Measurements from ENCODE around the gene PRRT1B. TPM values are rescaled to one million over a fixed set of nuclear protein-coding genes. Genes with fewer than 3 reads are reported as not detected.

The PRRT1B gene
- total and polyA plus RNA-seq, 4 experiments from 2014 or later = not detected

- ChIA-PET POLR2A (ENCODE audit: partially characterized antibody) (no interaction called here), CTCF (ENCODE audit: partially characterized antibody) (interaction anchor here (1.4 kb wide), 1 partner anchor 15 kb away, joined by 3 read pairs; no protein-coding TSS in a partner anchor)
- Histone ChIP-seq H3K36me3 (ENCODE audit: insufficient read depth, low read length) (peaks cover 49% of the 10 kb centered on the region), H3K4me1 (ENCODE audit: insufficient read depth, low read length) (peaks cover 25% of the 10 kb centered on the region), H3K9me3 (ENCODE audit: control insufficient read depth in 1 of 2, low read length in 2 of 2) (no peaks in the 10 kb centered on the region), H3K27ac (ENCODE audit: low read depth, low read length) (no peak overlapping the region), H3K27me3 (ENCODE audit: insufficient read depth, low read length) (no peaks in the 10 kb centered on the region), H3K4me3 (ENCODE audit: low read length in 2 of 2) (no peak overlapping the region)
- Mint-ChIP-seq H3K4me1 (peaks cover 13 to 29% (median 20%) of the 10 kb centered on the region in 4 donors), H3K27me3 (no peaks in the 10 kb centered on the region), H3K27ac (peak overlapping the region in 5 of 7 donors; percentile 13 to 62 (median 42)), H3K36me3 (peaks cover 26 to 46% of the 10 kb centered on the region in 2 donors), H3K9me3 (no peaks in the 10 kb centered on the region), H3K4me3 (no peak overlapping the region)
- no peak for DNase-seq
- intact Hi-C loops (cut with micrococcal nuclease) = no loop called here
These were observed 30.9 kb downstream of the PRRT1B start for GRCh38 chr9:131575946-131576853.

GRCh38 chr9:131577005-131578000 is 32.0 kb downstream of the PRRT1B start:
- peaks cover 13 to 30% (median 20%) of the 10 kb centered on the region in 4 donors for H3K4me1 Mint-ChIP-seq
- no peak overlapping the region for H3K4me3 ChIP-seq (ENCODE audit: low read length in 2 of 2)
- no peaks in the 10 kb centered on the region for H3K27me3 Mint-ChIP-seq
- H3K36me3 ChIP-seq (ENCODE audit: insufficient read depth, low read length) = peaks cover 49% of the 10 kb centered on the region
- H3K4me1 ChIP-seq (ENCODE audit: insufficient read depth, low read length) = peaks cover 25% of the 10 kb centered on the region
- POLR2A ChIA-PET (ENCODE audit: partially characterized antibody) = interaction anchor here (1.3 kb wide), 1 partner anchor 163 kb away, joined by 3 read pairs; no protein-coding TSS in a partner anchor
- no peak overlapping the region for H3K27ac ChIP-seq (ENCODE audit: low read depth, low read length)
- H3K27ac Mint-ChIP-seq = peak overlapping the region; percentile 89 to 96 (median 94)
- DNase-seq = no peak
- intact Hi-C loops (cut with micrococcal nuclease) = no loop called here
- H3K36me3 Mint-ChIP-seq = peaks cover 31 to 51% of the 10 kb centered on the region in 2 donors
- CTCF ChIA-PET (ENCODE audit: partially characterized antibody) = interaction anchor here (1.4 kb wide), 1 partner anchor 14 kb away, joined by 3 read pairs; no protein-coding TSS in a partner anchor
- H3K9me3 ChIP-seq (ENCODE audit: control insufficient read depth in 1 of 2, low read length in 2 of 2) = no peaks in the 10 kb centered on the region
- H3K9me3 Mint-ChIP-seq = peaks cover 0 to 4% (median 0%) of the 10 kb centered on the region in 8 donors
- H3K4me3 Mint-ChIP-seq = peak overlapping the region in 1 of 8 donors; percentile 21
- no peaks in the 10 kb centered on the region for H3K27me3 ChIP-seq (ENCODE audit: insufficient read depth, low read length)

- POLR2A ChIA-PET (ENCODE audit: partially characterized antibody) = interaction anchor here (1.1 to 1.8 kb wide), 5 partner anchors 74 to 453 kb away, joined by 3 to 7 read pairs (median 3); partner anchors contain the start of gene NUP214
- H3K4me3 Mint-ChIP-seq = peak overlapping the region in 3 of 8 donors; percentile 49 to 68 (median 55)
- CTCF ChIA-PET (ENCODE audit: partially characterized antibody) = interaction anchor here (1.3 kb wide), 1 partner anchor 13 kb away, joined by 7 read pairs; no protein-coding TSS in a partner anchor
These were observed 32.7 kb downstream of the PRRT1B start for GRCh38 chr9:131578021-131578420.

GRCh38 chr9:131578731-131579504 is 33.6 kb downstream of the PRRT1B start:
- Mint-ChIP-seq H3K9me3 (peaks cover 0 to 4% (median 0%) of the 10 kb centered on the region in 8 donors), H3K36me3 (peaks cover 35 to 55% of the 10 kb centered on the region in 2 donors), H3K4me3 (peak overlapping the region; percentile 31 to 79 (median 68)), H3K27ac (peak overlapping the region; percentile 89 to 96 (median 94)), H3K4me1 (peaks cover 15 to 38% (median 21%) of the 10 kb centered on the region in 4 donors), H3K27me3 (no peaks in the 10 kb centered on the region)
- H3K36me3 ChIP-seq (ENCODE audit: insufficient read depth, low read length) = peaks cover 64% of the 10 kb centered on the region
- intact Hi-C loops (cut with micrococcal nuclease) = no loop called here
- H3K27ac ChIP-seq (ENCODE audit: low read depth, low read length) = peak overlapping the region; percentile 54
- H3K27me3 ChIP-seq (ENCODE audit: insufficient read depth, low read length) = no peaks in the 10 kb centered on the region
- peaks cover 27% of the 10 kb centered on the region for H3K4me1 ChIP-seq (ENCODE audit: insufficient read depth, low read length)
- DNase-seq = peak; percentile 52 to 72 (median 63)
- no peaks in the 10 kb centered on the region for H3K9me3 ChIP-seq (ENCODE audit: control insufficient read depth in 1 of 2, low read length in 2 of 2)
- CTCF ChIA-PET (ENCODE audit: partially characterized antibody) = interaction anchor here (0.7 to 1.7 kb wide), 4 partner anchors 12 to 168 kb away, joined by 3 to 7 read pairs (median 4); no protein-coding TSS in a partner anchor
- no peak overlapping the region for H3K4me3 ChIP-seq (ENCODE audit: low read length in 2 of 2)
- POLR2A ChIA-PET (ENCODE audit: partially characterized antibody) = interaction anchor here (0.8 to 1.8 kb wide), 13 partner anchors 32 to 453 kb away, joined by 3 to 8 read pairs (median 3); partner anchors contain the start of genes NUP214 and UCK1

More at GRCh38 chr9:131578021-131578420, 32.7 kb downstream of the PRRT1B start:
- Mint-ChIP-seq H3K27ac (peak overlapping the region; percentile 89 to 96 (median 94)), H3K4me1 (peaks cover 13 to 30% (median 20%) of the 10 kb centered on the region in 4 donors), H3K27me3 (no peaks in the 10 kb centered on the region), H3K9me3 (peaks cover 0 to 4% (median 0%) of the 10 kb centered on the region in 8 donors), H3K36me3 (peaks cover 28 to 47% of the 10 kb centered on the region in 2 donors)
- Histone ChIP-seq H3K27me3 (ENCODE audit: insufficient read depth, low read length) (no peaks in the 10 kb centered on the region), H3K4me3 (ENCODE audit: low read length in 2 of 2) (no peak overlapping the region), H3K36me3 (ENCODE audit: insufficient read depth, low read length) (peaks cover 55% of the 10 kb centered on the region), H3K4me1 (ENCODE audit: insufficient read depth, low read length) (peaks cover 25% of the 10 kb centered on the region), H3K9me3 (ENCODE audit: control insufficient read depth in 1 of 2, low read length in 2 of 2) (no peaks in the 10 kb centered on the region), H3K27ac (ENCODE audit: low read depth, low read length) (peak overlapping the region; percentile 54)
- intact Hi-C loops (cut with micrococcal nuclease) = no loop called here
- DNase-seq = no peak

- CTCF ChIA-PET (ENCODE audit: partially characterized antibody) = interaction anchor here (1.5 to 1.7 kb wide), 2 partner anchors 152 to 168 kb away, joined by 3 to 5 read pairs; no protein-coding TSS in a partner anchor
- H3K4me3 Mint-ChIP-seq = peak overlapping the region in 2 of 8 donors; percentile 76 to 79
- peak overlapping the region; percentile 72 to 96 (median 89) for H3K27ac Mint-ChIP-seq
- Histone ChIP-seq H3K27me3 (ENCODE audit: insufficient read depth, low read length) (no peaks in the 10 kb centered on the region), H3K9me3 (ENCODE audit: control insufficient read depth in 1 of 2, low read length in 2 of 2) (no peaks in the 10 kb centered on the region), H3K36me3 (ENCODE audit: insufficient read depth, low read length) (peaks cover 71% of the 10 kb centered on the region), H3K27ac (ENCODE audit: low read depth, low read length) (peak overlapping the region; percentile 54), H3K4me3 (ENCODE audit: low read length in 2 of 2) (no peak overlapping the region), H3K4me1 (ENCODE audit: insufficient read depth, low read length) (peaks cover 36% of the 10 kb centered on the region)
- DNase-seq = no peak
- intact Hi-C loops (cut with micrococcal nuclease) = no loop called here
- no peaks in the 10 kb centered on the region for H3K27me3 Mint-ChIP-seq
- POLR2A ChIA-PET (ENCODE audit: partially characterized antibody) = interaction anchor here (0.6 to 1.8 kb wide), 3 partner anchors 76 to 179 kb away, joined by 3 to 7 read pairs (median 5); no protein-coding TSS in a partner anchor
- peaks cover 17 to 44% (median 25%) of the 10 kb centered on the region in 4 donors for H3K4me1 Mint-ChIP-seq
- H3K9me3 Mint-ChIP-seq = peaks cover 0 to 4% (median 0%) of the 10 kb centered on the region in 8 donors
- peaks cover 35 to 58% of the 10 kb centered on the region in 2 donors for H3K36me3 Mint-ChIP-seq
These were observed 34.5 kb downstream of the PRRT1B start for GRCh38 chr9:131579789-131580211.

- Histone ChIP-seq H3K4me1 (ENCODE audit: insufficient read depth, low read length) (peaks cover 42% of the 10 kb centered on the region), H3K9me3 (ENCODE audit: control insufficient read depth in 1 of 2, low read length in 2 of 2) (no peaks in the 10 kb centered on the region), H3K4me3 (ENCODE audit: low read length in 2 of 2) (no peak overlapping the region), H3K27me3 (ENCODE audit: insufficient read depth, low read length) (no peaks in the 10 kb centered on the region), H3K36me3 (ENCODE audit: insufficient read depth, low read length) (peaks cover 67% of the 10 kb centered on the region), H3K27ac (ENCODE audit: low read depth, low read length) (no peak overlapping the region)
- peak overlapping the region in 5 of 7 donors; percentile 14 to 89 (median 62) for H3K27ac Mint-ChIP-seq
- intact Hi-C loops (cut with micrococcal nuclease) = no loop called here
- no peak overlapping the region for H3K4me3 Mint-ChIP-seq
- peaks cover 38 to 63% of the 10 kb centered on the region in 2 donors for H3K36me3 Mint-ChIP-seq
- DNase-seq = no peak
- peaks cover 0 to 4% (median 0%) of the 10 kb centered on the region in 8 donors for H3K9me3 Mint-ChIP-seq
- no peaks in the 10 kb centered on the region for H3K27me3 Mint-ChIP-seq
- peaks cover 21 to 50% (median 30%) of the 10 kb centered on the region in 4 donors for H3K4me1 Mint-ChIP-seq
- ChIA-PET CTCF (ENCODE audit: partially characterized antibody) (interaction anchor here (0.9 to 1.7 kb wide), 2 partner anchors 165 to 167 kb away, joined by 3 to 5 read pairs; no protein-coding TSS in a partner anchor), POLR2A (ENCODE audit: partially characterized antibody) (interaction anchor here (0.6 kb wide), 1 partner anchor 179 kb away, joined by 3 read pairs; no protein-coding TSS in a partner anchor)
These were observed 35.0 kb downstream of the PRRT1B start for GRCh38 chr9:131580358-131580757.
